ENCODE measurements around the gene ADGRA1. TPM values are rescaled to one million over a fixed set of nuclear protein-coding genes. Genes with fewer than 3 reads are reported as not detected.

ADGRA1 gene
- total and polyA plus RNA-seq, 7 donors = under 0.01 to 0.28 (median 0.08) TPM; not detected in 3

GRCh38 chr10:133160826-133161471, 73.2 kb downstream of the ADGRA1 start:
- Histone ChIP-seq H3K9me3 (no peaks in the 10 kb centered on the region), H3K4me1 (peaks cover 0 to 22% (median 17%) of the 10 kb centered on the region in 4 donors), H3K27ac (no peak overlapping the region), H3K4me3 (peak overlapping the region; percentile 29 to 62 (median 46)), H3K27me3 (peaks cover 0 to 78% (median 41%) of the 10 kb centered on the region in 3 donors), H3K36me3 (no peaks in the 10 kb centered on the region)
- no peak for TF ChIP-seq EP300 (IDR thresholded peaks at IDR 0.05)
- no peak for TF ChIP-seq POLR2AphosphoS5 (IDR thresholded peaks at IDR 0.05)
- no peak for TF ChIP-seq CTCF (IDR thresholded peaks at IDR 0.05)
- TF ChIP-seq POLR2A (IDR thresholded peaks at IDR 0.05) = no peak
- intact Hi-C loops (cut with DNase I) = no loop called here
- peak; percentile 56 for DNase-seq
- WGBS, 2 donors = 4 to 5% methylated on average over 29 of the region's 29 CpGs

GRCh38 chr10:133161486-133162109, 73.9 kb downstream of the ADGRA1 start:
- peak; percentile 40 for DNase-seq
- peaks cover 0 to 22% (median 17%) of the 10 kb centered on the region in 4 donors for H3K4me1 ChIP-seq
- 44 to 59% methylated on average over 33 of the region's 33 CpGs for WGBS, 2 donors
- TF ChIP-seq POLR2AphosphoS5 (IDR thresholded peaks at IDR 0.05) (no peak), EP300 (IDR thresholded peaks at IDR 0.05) (no peak), POLR2A (IDR thresholded peaks at IDR 0.05) (no peak), CTCF (IDR thresholded peaks at IDR 0.05) (no peak)
- H3K4me3 ChIP-seq = peak overlapping the region in 1 of 4 donors; percentile 62
- no peaks in the 10 kb centered on the region for H3K36me3 ChIP-seq
- H3K27ac ChIP-seq = no peak overlapping the region
- intact Hi-C loops (cut with DNase I) = no loop called here
- no peaks in the 10 kb centered on the region for H3K9me3 ChIP-seq
- H3K27me3 ChIP-seq = peaks cover 0 to 78% (median 41%) of the 10 kb centered on the region in 3 donors

GRCh38 chr10:133162178-133162909, 74.6 kb downstream of the ADGRA1 start:
- TF ChIP-seq POLR2AphosphoS5 (IDR thresholded peaks at IDR 0.05) (no peak), EP300 (IDR thresholded peaks at IDR 0.05) (no peak), CTCF (IDR thresholded peaks at IDR 0.05) (no peak), POLR2A (IDR thresholded peaks at IDR 0.05) (no peak)
- 70 to 90% methylated on average over 22 of the region's 22 CpGs for WGBS, 2 donors
- H3K27ac ChIP-seq = no peak overlapping the region
- intact Hi-C loops (cut with DNase I) = no loop called here
- DNase-seq = no peak
- peaks cover 0 to 84% (median 41%) of the 10 kb centered on the region in 3 donors for H3K27me3 ChIP-seq
- H3K4me1 ChIP-seq = peaks cover 0 to 22% (median 17%) of the 10 kb centered on the region in 4 donors
- H3K9me3 ChIP-seq = no peaks in the 10 kb centered on the region
- H3K36me3 ChIP-seq = no peaks in the 10 kb centered on the region
- no peak overlapping the region for H3K4me3 ChIP-seq

GRCh38 chr10:133162910-133163856, 75.5 kb downstream of the ADGRA1 start:
- H3K27ac ChIP-seq = no peak overlapping the region
- H3K4me1 ChIP-seq = peaks cover 0 to 22% (median 17%) of the 10 kb centered on the region in 4 donors
- H3K9me3 ChIP-seq = no peaks in the 10 kb centered on the region
- intact Hi-C loops (cut with DNase I) = no loop called here
- TF ChIP-seq EP300 (IDR thresholded peaks at IDR 0.05) = no peak
- no peak for TF ChIP-seq POLR2AphosphoS5 (IDR thresholded peaks at IDR 0.05)
- no peak for TF ChIP-seq POLR2A (IDR thresholded peaks at IDR 0.05)
- no peak for TF ChIP-seq CTCF (IDR thresholded peaks at IDR 0.05)
- peak; percentile 36 for DNase-seq
- H3K4me3 ChIP-seq = no peak overlapping the region
- WGBS, 2 donors = 71 to 83% methylated on average over 21 of the region's 21 CpGs
- peaks cover 0 to 89% (median 46%) of the 10 kb centered on the region in 3 donors for H3K27me3 ChIP-seq
- H3K36me3 ChIP-seq = no peaks in the 10 kb centered on the region

Data from sigmoid colon (tissue), 7 donors.